ENCODE measurements around the gene TUBA4B. TPM values are rescaled to one million over a fixed set of nuclear protein-coding genes. Genes with fewer than 3 reads are reported as not detected.
A peak's percentile ranks its signal among the peaks of the same experiment; 100 is the strongest.

The TUBA4B gene
- total RNA-seq, 2 donors from 2014 or later, result not detected

DNA sequence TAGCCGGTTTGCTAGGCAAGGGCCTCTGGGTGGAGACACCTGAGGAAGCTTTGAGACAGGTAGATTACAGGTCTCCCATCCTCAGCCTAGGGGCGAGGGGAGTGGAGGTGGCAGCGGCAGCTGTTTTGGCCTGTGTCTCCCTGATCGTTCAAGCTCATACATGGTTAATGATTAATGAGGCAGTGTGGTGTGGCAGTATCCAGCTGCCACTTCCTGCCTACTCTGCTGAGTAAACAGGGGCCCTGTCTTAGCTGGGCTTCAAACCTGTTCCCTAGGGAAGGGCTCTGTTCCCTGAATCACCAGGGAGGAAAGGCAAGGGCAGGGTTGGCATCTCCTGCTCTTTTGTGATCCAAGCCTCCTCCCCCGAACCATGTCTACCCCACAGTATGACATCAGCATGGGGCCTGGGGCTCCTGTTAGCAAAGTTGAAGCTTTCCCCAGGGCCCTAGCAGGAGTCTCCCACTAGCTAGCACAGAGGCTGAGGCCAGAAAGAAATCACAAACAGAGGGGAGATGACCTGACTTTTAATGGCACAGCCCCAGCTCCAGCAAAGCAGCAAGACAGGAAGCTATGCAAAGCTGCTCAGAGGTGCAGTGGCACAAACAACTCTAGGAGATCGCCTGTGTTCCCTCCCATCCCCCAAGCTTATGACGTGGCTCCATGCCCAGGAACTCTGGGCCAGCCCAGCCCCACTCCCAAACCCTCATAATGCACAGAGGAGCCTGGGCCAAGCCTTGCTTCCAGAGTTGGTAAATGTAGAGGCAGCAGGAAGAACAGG, 3.7 kb upstream of the TUBA4B start:
- no peak overlapping the region for H3K4me3 ChIP-seq
- ATAC-seq (peak; percentile 74), DNase-seq (peak; percentile 86 to 93 (median 90))
- intact Hi-C loops (cut with DNase I), result no loop called here
- WGBS, 2 donors, result 2 to 9% methylated on average over 5 to 7 of the region's 7 CpGs
- no peaks in the 10 kb centered on the region for H3K27me3 ChIP-seq
- H3K4me1 ChIP-seq, result peaks cover 87% of the 10 kb centered on the region
- H3K36me3 ChIP-seq (replicated peaks in 1 of 2; ENCODE audit: insufficient read depth in 1 of 2, low read depth in 2 of 2), result peaks cover 0 to 2% of the 10 kb centered on the region in 2 donors
- no peaks in the 10 kb centered on the region for H3K9me3 ChIP-seq
- TF ChIP-seq, protein P1, sequence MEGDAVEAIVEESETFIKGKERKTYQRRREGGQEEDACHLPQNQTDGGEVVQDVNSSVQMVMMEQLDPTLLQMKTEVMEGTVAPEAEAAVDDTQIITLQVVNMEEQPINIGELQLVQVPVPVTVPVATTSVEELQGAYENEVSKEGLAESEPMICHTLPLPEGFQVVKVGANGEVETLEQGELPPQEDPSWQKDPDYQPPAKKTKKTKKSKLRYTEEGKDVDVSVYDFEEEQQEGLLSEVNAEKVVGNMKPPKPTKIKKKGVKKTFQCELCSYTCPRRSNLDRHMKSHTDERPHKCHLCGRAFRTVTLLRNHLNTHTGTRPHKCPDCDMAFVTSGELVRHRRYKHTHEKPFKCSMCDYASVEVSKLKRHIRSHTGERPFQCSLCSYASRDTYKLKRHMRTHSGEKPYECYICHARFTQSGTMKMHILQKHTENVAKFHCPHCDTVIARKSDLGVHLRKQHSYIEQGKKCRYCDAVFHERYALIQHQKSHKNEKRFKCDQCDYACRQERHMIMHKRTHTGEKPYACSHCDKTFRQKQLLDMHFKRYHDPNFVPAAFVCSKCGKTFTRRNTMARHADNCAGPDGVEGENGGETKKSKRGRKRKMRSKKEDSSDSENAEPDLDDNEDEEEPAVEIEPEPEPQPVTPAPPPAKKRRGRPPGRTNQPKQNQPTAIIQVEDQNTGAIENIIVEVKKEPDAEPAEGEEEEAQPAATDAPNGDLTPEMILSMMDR (IDR thresholded peaks at IDR 0.05), result peak in 1 of 7 experiments; percentile 6
- TF ChIP-seq POLR2A (IDR thresholded peaks at IDR 0.05), result peak; percentile 31 to 65 (median 61)
- H3K27ac ChIP-seq, result peak overlapping the region; percentile 80 to 96 (median 94)

DNA sequence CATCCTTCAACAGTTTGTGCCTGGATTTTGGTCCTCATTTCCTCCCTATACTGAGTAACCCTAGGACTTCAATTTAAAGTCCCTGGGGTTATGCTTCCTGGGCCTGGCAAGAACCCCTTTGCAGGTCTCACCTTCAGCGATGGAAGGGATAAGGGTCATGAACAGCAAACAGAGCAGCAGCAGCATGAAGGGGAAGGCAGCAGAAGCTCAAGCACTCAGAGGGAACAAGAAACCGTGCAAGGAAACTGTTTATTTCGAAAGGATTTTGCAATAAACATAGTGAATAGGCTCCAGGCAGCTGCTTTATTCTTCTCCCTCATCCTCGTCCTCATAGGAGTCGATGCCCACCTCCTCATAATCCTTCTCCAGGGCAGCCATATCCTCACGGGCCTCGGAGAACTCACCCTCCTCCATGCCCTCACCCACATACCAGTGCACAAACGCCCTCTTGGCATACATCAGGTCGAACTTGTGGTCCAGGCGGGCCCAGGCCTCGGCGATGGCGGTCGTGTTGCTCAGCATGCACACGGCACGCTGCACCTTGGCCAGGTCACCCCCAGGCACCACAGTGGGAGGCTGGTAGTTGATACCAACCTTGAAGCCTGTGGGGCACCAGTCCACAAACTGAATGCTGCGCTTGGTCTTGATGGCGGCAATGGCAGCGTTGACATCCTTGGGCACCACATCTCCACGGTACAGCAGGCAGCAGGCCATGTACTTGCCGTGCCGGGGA, 2.8 kb upstream of the TUBA4B start:
- no peak for TF ChIP-seq POLR2A (IDR thresholded peaks at IDR 0.05)
- TF ChIP-seq, protein P1 (IDR thresholded peaks at IDR 0.05), result no peak
- ATAC-seq (no peak), DNase-seq (no peak)
- Histone ChIP-seq H3K27ac (peak overlapping the region; percentile 80 to 96 (median 94)), H3K4me3 (no peak overlapping the region), H3K27me3 (no peaks in the 10 kb centered on the region), H3K9me3 (no peaks in the 10 kb centered on the region), H3K4me1 (peaks cover 87% of the 10 kb centered on the region), H3K36me3 (replicated peaks in 1 of 2; ENCODE audit: insufficient read depth in 1 of 2, low read depth in 2 of 2) (peaks cover 0 to 2% of the 10 kb centered on the region in 2 donors)
- WGBS, 2 donors, result 77 to 80% methylated on average over 20 to 22 of the region's 22 CpGs
- intact Hi-C loops (cut with DNase I), result no loop called here

DNA sequence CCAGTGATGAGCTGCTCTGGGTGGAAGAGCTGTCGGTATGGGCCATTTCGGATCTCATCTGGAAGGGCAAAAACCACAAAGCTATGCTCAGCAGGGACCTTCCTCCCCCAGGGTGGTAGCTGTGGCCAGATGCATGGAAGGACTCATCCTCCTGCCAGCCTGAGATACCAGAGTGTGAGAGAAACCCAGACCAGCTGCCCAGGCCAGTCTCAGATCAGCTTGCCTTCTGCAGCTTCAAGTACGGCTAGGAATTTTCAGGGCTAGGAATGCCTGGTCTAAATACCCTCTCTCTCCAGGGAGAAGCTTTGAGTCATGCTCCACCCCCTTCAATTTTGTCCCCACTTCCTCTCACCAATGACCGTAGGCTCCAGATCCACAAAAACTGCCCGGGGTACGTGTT, 1.4 kb upstream of the TUBA4B start:
- no peak for TF ChIP-seq POLR2A (IDR thresholded peaks at IDR 0.05)
- TF ChIP-seq, protein P1 (IDR thresholded peaks at IDR 0.05), result no peak
- ATAC-seq (no peak), DNase-seq (no peak)
- Histone ChIP-seq H3K27ac (peak overlapping the region; percentile 77 to 96 (median 86)), H3K4me1 (peaks cover 76% of the 10 kb centered on the region), H3K36me3 (replicated peaks in 1 of 2; ENCODE audit: insufficient read depth in 1 of 2, low read depth in 2 of 2) (peaks cover 0 to 2% of the 10 kb centered on the region in 2 donors), H3K27me3 (no peaks in the 10 kb centered on the region), H3K9me3 (no peaks in the 10 kb centered on the region), H3K4me3 (no peak overlapping the region)
- 88 to 89% methylated on average over 6 of the region's 6 CpGs for WGBS, 2 donors
- intact Hi-C loops (cut with DNase I), result no loop called here

DNA sequence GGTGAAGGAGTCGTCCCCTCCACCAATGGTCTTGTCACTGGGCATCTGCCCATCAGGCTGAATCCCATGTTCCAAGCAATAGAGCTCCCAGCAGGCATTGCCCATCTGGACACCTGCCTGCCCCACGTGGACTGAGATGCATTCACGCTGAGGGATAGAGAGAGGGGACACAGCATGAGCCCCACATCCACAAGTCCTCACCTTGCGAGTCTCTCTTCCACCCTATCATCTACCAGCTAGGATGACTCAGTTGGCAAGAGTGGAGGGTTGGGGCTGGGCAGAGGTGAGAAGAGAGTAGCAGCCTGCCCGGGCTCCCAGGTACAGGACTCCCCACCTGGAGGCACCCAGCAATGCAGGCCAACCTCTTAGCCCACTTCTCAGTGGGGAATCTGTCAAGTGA, 959 bp upstream of the TUBA4B start:
- TF ChIP-seq, protein P1 (IDR thresholded peaks at IDR 0.05), result no peak
- no peak for TF ChIP-seq POLR2A (IDR thresholded peaks at IDR 0.05)
- H3K4me3 ChIP-seq, result no peak overlapping the region
- ATAC-seq (no peak), DNase-seq (peak in 2 of 4 donors; percentile 30 to 69)
- H3K36me3 ChIP-seq (replicated peaks in 1 of 2; ENCODE audit: insufficient read depth in 1 of 2, low read depth in 2 of 2), result peaks cover 0 to 2% of the 10 kb centered on the region in 2 donors
- intact Hi-C loops (cut with DNase I), result no loop called here
- WGBS, 2 donors, result 50 to 65% methylated on average over 4 to 5 of the region's 5 CpGs
- H3K27me3 ChIP-seq, result no peaks in the 10 kb centered on the region
- peaks cover 72% of the 10 kb centered on the region for H3K4me1 ChIP-seq
- no peaks in the 10 kb centered on the region for H3K9me3 ChIP-seq
- H3K27ac ChIP-seq, result peak overlapping the region; percentile 77 to 96 (median 86)

Measured in body of pancreas (tissue), 4 donors.